Endothelial cell of umbilical vein (primary cell): ENCODE data around the gene EMP2. TPM values are rescaled to one million over a fixed set of nuclear protein-coding genes. Genes with fewer than 3 reads are reported as not detected.
"Not testable (repeated sequence)": the region's sequence is repeated elsewhere in the genome, so short reads cannot be mapped to it uniquely, and the experiment has no call there.

Experiments
- BruUV-seq: library from RNA; stranded (reverse); fragments of 400-500 nt; replicated peaks from 2 replicates; lab custom pipeline; 2021; lab: Mats Ljungman, UMichigan
- CTCF ChIA-PET: fragments of 300-600, 350-600 bp; sonication (Branson Sonifier 250); formaldehyde crosslinking; loops from one replicate; lab custom pipeline; 2021; ENCODE audit warnings: antibody characterized with exemption, inconsistent platforms; lab: Charles Lee
- POLR2A ChIA-PET: fragments of 300-600, 350-600 bp; sonication (Branson Sonifier 250); formaldehyde crosslinking; loops from one replicate; lab custom pipeline; 2021; ENCODE audit warnings: antibody characterized with exemption, inconsistent platforms; lab: Charles Lee
- DNase-seq: peaks from one replicate; pipeline ENCODE4 v3.0.0-alpha.2; 2011; ENCODE audit warnings: low read depth, low spot score
- FAIRE-seq: peaks from 2 replicates; lab custom pipeline; 2011; peaks lifted over from hg19 to GRCh38; lab: Jason Lieb, UNC
- H2AFZ ChIP-seq: 2 replicates; pipeline ENCODE4 v1.6.0; 2012; ENCODE audit warnings: low read depth, low read length, control low read depth, inconsistent platforms
- H3K27ac ChIP-seq: 2 replicates; pipeline ENCODE4 v1.5.1; 2011; ENCODE audit warnings: low read depth, mild to moderate bottlenecking, control low read depth, low read length, moderate library complexity; ENCODE audit not compliant: insufficient read depth
- H3K27me3 ChIP-seq, 2 experiments: 2 replicates each; pipeline versions ENCODE4 v1.6.0 to v1.6.1; 2011; ENCODE audit warnings: low read length in 2 of 2, mixed read lengths in 1 of 2; ENCODE audit not compliant: control insufficient read depth in 2 of 2, insufficient read depth in 2 of 2
- H3K36me3 ChIP-seq, 2 experiments: 2 replicates in 1 of 2; 3 replicates in 1 of 2; pipeline ENCODE4 v1.5.1; 2011; ENCODE audit warnings: low read length in 2 of 2, mild to moderate bottlenecking in 1 of 2, moderate library complexity in 1 of 2; ENCODE audit not compliant: control insufficient read depth in 2 of 2, insufficient read depth in 2 of 2; ENCODE audit errors: extremely low read depth in 1 of 2
- H3K4me1 ChIP-seq: 3 replicates; pipeline ENCODE4 v1.5.1; 2011; ENCODE audit warnings: mild to moderate bottlenecking, low read length; ENCODE audit not compliant: control insufficient read depth, insufficient read depth; ENCODE audit errors: extremely low read depth
- H3K4me2 ChIP-seq: 2 replicates; pipeline ENCODE4 v1.6.1; 2011; ENCODE audit warnings: low read length, control low read depth, mixed read lengths; ENCODE audit not compliant: insufficient read depth
- H3K4me3 ChIP-seq, 3 experiments: fragments of 200-600 bp in 1 of 3; sonication (generic), shearing (Covaris generic) in 1 of 3; replicated peaks in 1 of 3; 2 replicates each; pipeline ENCODE4 v1.5.1; 2011 to 2016; ENCODE audit warnings: control low read depth in 3 of 3, low read length in 3 of 3, mild to moderate bottlenecking in 2 of 3, inconsistent platforms in 1 of 3, low read depth in 1 of 3, moderate library complexity in 1 of 3; ENCODE audit not compliant: insufficient read depth in 1 of 3
- H3K79me2 ChIP-seq: 2 replicates; pipeline ENCODE4 v1.6.0; 2012; ENCODE audit warnings: low read length, inconsistent platforms; ENCODE audit not compliant: control insufficient read depth, insufficient read depth
- H3K9ac ChIP-seq: replicated peaks from 2 replicates; pipeline ENCODE3; 2011; ENCODE audit warnings: low read length, control low read depth; ENCODE audit not compliant: insufficient read depth; ENCODE audit errors: extremely low read depth
- H3K9me1 ChIP-seq: replicated peaks from 3 replicates; pipeline ENCODE4 v1.6.0; 2011; ENCODE audit warnings: mild to moderate bottlenecking, low read length; ENCODE audit not compliant: control insufficient read depth, insufficient read depth; ENCODE audit errors: extremely low read depth
- H3K9me3 ChIP-seq: replicated peaks from 2 replicates; pipeline ENCODE4 v1.5.1; 2012; ENCODE audit warnings: low read length, inconsistent platforms; ENCODE audit not compliant: control insufficient read depth, insufficient read depth
- H4K20me1 ChIP-seq: replicated peaks from 2 replicates; pipeline ENCODE3; 2011; ENCODE audit warnings: mild to moderate bottlenecking, low read length; ENCODE audit not compliant: control insufficient read depth, insufficient read depth; ENCODE audit errors: extremely low read depth
- EZH2 ChIP-seq: IDR thresholded peaks from 2 replicates; pipeline ENCODE4 v1.6.1; 2012; ENCODE audit warnings: borderline replicate concordance, low read depth, mild to moderate bottlenecking, moderate library complexity, low read length, inconsistent platforms; ENCODE audit not compliant: severe bottlenecking
- MYC ChIP-seq: IDR thresholded peaks from one replicate; pipeline ENCODE4 v1.6.1; 2011; ENCODE audit warnings: mild to moderate bottlenecking, low read depth, low read length
- dilution Hi-C: fragments of 300-500 bp; cut with MboI; formaldehyde crosslinking; loops from one replicate; pipeline ENCODE4 v1.15.0; 2019; ENCODE audit warnings: low sequenced_read_pairs; ENCODE audit not compliant: extremely low pct_ligation_motif_present
- intact Hi-C: fragments of 100-400 bp; cut with micrococcal nuclease; formaldehyde crosslinking; loops from one replicate; pipeline ENCODE4 v1.10.0; 2022
- polyA plus RNA-seq, 4 experiments: library from polyadenylated mRNA; depleted of rRNA in 3 of 4; stranded (reverse) in 3 of 4; unstranded in 1 of 4; fragments of >200 nt; gene quantifications; 2 replicates each; pipeline versions ENCODE4 v1.2.1 to v1.2.3, GENCODE V29; 2011 to 2012; ENCODE audit warnings: missing spikeins in 1 of 4
- total RNA-seq: library from RNA; stranded (reverse); gene quantifications from 2 replicates; pipeline ENCODE4 v1.2.3, GENCODE V29; 2021
- TF ChIP-seq, protein P1 (sequence below), 2 donors: IDR thresholded peaks; 1 replicate in 1 of 2; 2 replicates in 1 of 2; pipeline ENCODE4 v1.5.1; 2011; ENCODE audit warnings: low read length in 2 of 2, mild to moderate bottlenecking in 2 of 2, moderate library complexity in 2 of 2, control low read depth in 1 of 2, inconsistent platforms in 1 of 2, low read depth in 1 of 2; ENCODE audit not compliant: insufficient read depth in 1 of 2; ENCODE audit errors: extremely low read depth in 1 of 2

The EMP2 gene
- total and polyA plus RNA-seq, 2 donors (not counting 3 experiments of a cell fraction or from before 2014, with no cell fraction given): 19.0 to 25.5 TPM

DNA sequence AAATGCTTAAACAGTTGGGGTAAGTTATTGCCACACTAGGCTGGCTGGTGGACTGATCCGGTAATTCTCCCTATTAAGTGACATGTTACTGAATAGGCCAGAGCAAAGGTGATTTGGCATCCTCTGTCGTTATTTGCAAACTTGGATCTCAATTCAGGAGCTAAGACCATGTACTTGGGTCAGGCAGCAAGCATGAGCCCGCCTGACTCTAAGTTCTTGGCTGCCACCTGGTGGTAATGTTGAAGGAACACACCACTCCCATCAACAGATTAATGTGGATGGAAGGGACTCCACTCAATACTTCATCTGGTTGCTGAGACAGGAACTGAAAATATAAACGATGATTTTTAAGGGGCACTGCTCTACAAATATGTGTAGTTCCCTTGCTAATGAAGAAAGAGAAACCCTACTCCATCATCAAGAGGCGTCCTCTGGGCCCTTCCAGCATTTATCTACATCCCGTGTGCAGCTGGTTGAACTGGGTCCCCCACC lies 70.8 kb downstream of the EMP2 start:
- Histone ChIP-seq H3K9ac (no peak overlapping the region), H3K4me1 (no peaks in the 10 kb centered on the region), H3K36me3 (no peaks in the 10 kb centered on the region), H3K27me3 (peaks cover 0 to 4% of the 10 kb centered on the region in 2 experiments), H3K9me3 (no peaks in the 10 kb centered on the region), H3K27ac (no peak overlapping the region), H3K4me3 (no peak overlapping the region), H2AFZ (no peak overlapping the region), H3K4me2 (no peak overlapping the region), H3K79me2 (no peaks in the 10 kb centered on the region), H4K20me1 (no peaks in the 10 kb centered on the region), H3K9me1 (no peaks in the 10 kb centered on the region)
- dilution Hi-C loops (no loop called here), intact Hi-C loops (loop anchor here (1.0 to 2.0 kb wide), 6 partner anchors 123 to 1371 kb away; partner anchors contain the start of gene ATF7IP2)
- peak; percentile 62 for DNase-seq
- ChIA-PET CTCF (interaction anchor here (0.5 to 2.9 kb wide), 32 partner anchors 12 to 1942 kb away, joined by 3 to 90 read pairs (median 5); partner anchors contain the start of genes ATF7IP2 and NUBP1), POLR2A (no interaction called here)
- FAIRE-seq: peak; percentile 91
- TF ChIP-seq EZH2 (no peak), MYC (no peak)
- TF ChIP-seq, protein P1, sequence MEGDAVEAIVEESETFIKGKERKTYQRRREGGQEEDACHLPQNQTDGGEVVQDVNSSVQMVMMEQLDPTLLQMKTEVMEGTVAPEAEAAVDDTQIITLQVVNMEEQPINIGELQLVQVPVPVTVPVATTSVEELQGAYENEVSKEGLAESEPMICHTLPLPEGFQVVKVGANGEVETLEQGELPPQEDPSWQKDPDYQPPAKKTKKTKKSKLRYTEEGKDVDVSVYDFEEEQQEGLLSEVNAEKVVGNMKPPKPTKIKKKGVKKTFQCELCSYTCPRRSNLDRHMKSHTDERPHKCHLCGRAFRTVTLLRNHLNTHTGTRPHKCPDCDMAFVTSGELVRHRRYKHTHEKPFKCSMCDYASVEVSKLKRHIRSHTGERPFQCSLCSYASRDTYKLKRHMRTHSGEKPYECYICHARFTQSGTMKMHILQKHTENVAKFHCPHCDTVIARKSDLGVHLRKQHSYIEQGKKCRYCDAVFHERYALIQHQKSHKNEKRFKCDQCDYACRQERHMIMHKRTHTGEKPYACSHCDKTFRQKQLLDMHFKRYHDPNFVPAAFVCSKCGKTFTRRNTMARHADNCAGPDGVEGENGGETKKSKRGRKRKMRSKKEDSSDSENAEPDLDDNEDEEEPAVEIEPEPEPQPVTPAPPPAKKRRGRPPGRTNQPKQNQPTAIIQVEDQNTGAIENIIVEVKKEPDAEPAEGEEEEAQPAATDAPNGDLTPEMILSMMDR (IDR thresholded peaks at IDR 0.05; ENCODE audit: extremely low read depth in 1 of 2, insufficient read depth in 1 of 2, low read depth in 1 of 2, low read length in 2 of 2): peak; percentile 57 to 65
- no TSS peak for BruUV-seq

DNA sequence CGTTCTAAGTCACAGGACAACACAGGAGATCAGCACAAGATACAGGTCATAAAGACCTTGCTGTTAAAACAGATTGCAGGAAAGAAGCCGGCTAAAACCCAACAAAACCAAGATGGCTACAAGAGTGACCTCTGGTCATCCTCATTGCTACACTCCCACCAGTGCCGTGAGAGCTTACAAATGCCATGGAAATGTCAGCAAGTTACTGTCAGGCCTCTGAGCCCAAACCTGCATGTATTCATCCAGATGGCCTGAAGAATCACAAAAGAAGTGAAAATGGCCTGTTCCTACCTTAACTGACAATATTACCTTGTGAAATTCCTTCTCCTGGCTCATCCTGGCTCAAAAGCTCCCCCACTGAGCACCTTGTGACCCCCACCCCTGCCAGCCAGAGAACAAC lies 75.1 kb downstream of the EMP2 start:
- H2AFZ ChIP-seq, H3K9me3 ChIP-seq, dilution Hi-C loops, H3K4me1 ChIP-seq, H3K4me2 ChIP-seq, BruUV-seq, H3K9me1 ChIP-seq, H3K27me3 ChIP-seq, H3K9ac ChIP-seq, FAIRE-seq, POLR2A ChIA-PET, H3K27ac ChIP-seq, H3K4me3 ChIP-seq, H3K79me2 ChIP-seq, H4K20me1 ChIP-seq, intact Hi-C loops, H3K36me3 ChIP-seq, DNase-seq: not testable (repeated sequence)
- CTCF ChIA-PET: interaction anchor here (0.6 to 2.4 kb wide), 3 partner anchors 9 to 1366 kb away, joined by 3 to 18 read pairs (median 3); no protein-coding TSS in a partner anchor
